Heart left ventricle (tissue), 13 donors: ENCODE results near the gene LYSET.

ENCODE experiments used
- POLR2A ChIP-seq, 2 donors: fragments of 450-650 bp; IDR thresholded peaks; one replicate each; pipeline ENCODE4 v1.6.1; 2017; ENCODE audit warnings: antibody characterized with exemption in 2 of 2, mild to moderate bottlenecking in 2 of 2, moderate library complexity in 2 of 2
- TF ChIP-seq, protein P1 (sequence below), 12 donors: fragments of 200-600 bp; sonication (generic) in 4 of 12; IDR thresholded peaks; one replicate each; pipeline versions ENCODE4 v1.5.0 to v1.8.0; 2018 to 2022; ENCODE audit warnings: antibody characterized with exemption in 12 of 12, mild to moderate bottlenecking in 5 of 12
- donor health status: ischemic (EF 13 %, LVEDD 7.1; RV severe dilation, severe dysfunction).
- donor health status: DM: no; HTN: yes; CAD: no.
- donor health status: DM: no; HTN: no; CAD: no.
- donor health status: ischemic (EF 25% LVEDD 6.9; RV normal size, moderate dysfunction).
- donor health status: ischemic (EF 25% LVEDD 5.7; RV mildly dilated, moderate dysfunction).
- donor health status: ischemic (EF 35%, LVEDD 5.7; RV mildly dilated, moderate dysfunction).
- donor health status: nonischemic (EF 11% LVEDD 7.7; RV severe dilation, severe dysfunction).
- donor health status: DM: yes; HTN: yes; CAD: no.
- donor health status: PGD.
- donor health status: ischemic (EF 29% LVEDD 5.4; RV normal size, mild dysfunction).
- donor health status: nonischemic (EF 23%, LVEDD 6.1; RV moderate dilation, normal function).

DNA sequence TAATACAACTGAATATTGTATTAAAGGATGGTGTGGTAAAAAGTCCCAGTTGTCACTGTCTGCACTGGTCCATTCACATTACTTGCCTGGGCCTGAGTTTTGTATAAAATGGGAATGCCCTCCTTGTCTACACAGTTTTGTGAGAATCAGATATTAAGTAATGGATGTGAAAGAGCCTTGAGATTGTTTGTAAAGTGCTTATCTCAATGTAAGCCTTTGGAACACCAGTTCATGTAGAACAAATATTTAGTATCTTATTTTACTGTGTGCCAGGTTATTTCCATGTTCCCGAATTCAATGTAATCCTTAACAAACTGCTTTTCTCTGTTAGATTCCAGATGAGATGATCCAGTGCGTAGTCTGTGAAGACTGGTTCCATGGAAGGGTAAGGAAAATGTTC is 29.5 kb downstream of the LYSET start:
- TF ChIP-seq, protein P1, sequence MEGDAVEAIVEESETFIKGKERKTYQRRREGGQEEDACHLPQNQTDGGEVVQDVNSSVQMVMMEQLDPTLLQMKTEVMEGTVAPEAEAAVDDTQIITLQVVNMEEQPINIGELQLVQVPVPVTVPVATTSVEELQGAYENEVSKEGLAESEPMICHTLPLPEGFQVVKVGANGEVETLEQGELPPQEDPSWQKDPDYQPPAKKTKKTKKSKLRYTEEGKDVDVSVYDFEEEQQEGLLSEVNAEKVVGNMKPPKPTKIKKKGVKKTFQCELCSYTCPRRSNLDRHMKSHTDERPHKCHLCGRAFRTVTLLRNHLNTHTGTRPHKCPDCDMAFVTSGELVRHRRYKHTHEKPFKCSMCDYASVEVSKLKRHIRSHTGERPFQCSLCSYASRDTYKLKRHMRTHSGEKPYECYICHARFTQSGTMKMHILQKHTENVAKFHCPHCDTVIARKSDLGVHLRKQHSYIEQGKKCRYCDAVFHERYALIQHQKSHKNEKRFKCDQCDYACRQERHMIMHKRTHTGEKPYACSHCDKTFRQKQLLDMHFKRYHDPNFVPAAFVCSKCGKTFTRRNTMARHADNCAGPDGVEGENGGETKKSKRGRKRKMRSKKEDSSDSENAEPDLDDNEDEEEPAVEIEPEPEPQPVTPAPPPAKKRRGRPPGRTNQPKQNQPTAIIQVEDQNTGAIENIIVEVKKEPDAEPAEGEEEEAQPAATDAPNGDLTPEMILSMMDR (IDR thresholded peaks at IDR 0.05), result no peak
- no peak for TF ChIP-seq POLR2A (IDR thresholded peaks at IDR 0.05)
